ENCODE data around the gene ID2.

ID2 gene

GRCh38 chr2:8646731-8647461 is 35.0 kb upstream of the ID2 start:
- Histone ChIP-seq H3K9ac (no peak overlapping the region), H4K20me1 (ENCODE audit: insufficient read depth) (no peaks in the 10 kb centered on the region), H3K4me2 (no peak overlapping the region), H3K27me3 (ENCODE audit: insufficient read depth, low read depth) (no peaks in the 10 kb centered on the region), H2AFZ (ENCODE audit: low read depth) (no peak overlapping the region), H3K36me3 (ENCODE audit: insufficient read depth) (no peaks in the 10 kb centered on the region), H3K4me3 (IDR thresholded peaks at IDR 0.05; ENCODE audit: insufficient read depth, low read depth, low read length) (no peak overlapping the region), H3K4me1 (ENCODE audit: low read depth, poor library complexity, severe bottlenecking) (no peaks in the 10 kb centered on the region), H3K79me2 (ENCODE audit: insufficient read depth, low read depth) (no peaks in the 10 kb centered on the region), H3K27ac (no peak overlapping the region)
- TF ChIP-seq CTCF (conservative IDR thresholded peaks at IDR 0.05; ENCODE audit: low read depth, low read length) = no peak

- Histone ChIP-seq H2AFZ (ENCODE audit: low read depth) (no peak overlapping the region), H3K4me2 (no peak overlapping the region), H3K27ac (no peak overlapping the region), H3K9ac (no peak overlapping the region), H3K27me3 (ENCODE audit: insufficient read depth, low read depth) (no peaks in the 10 kb centered on the region), H3K79me2 (ENCODE audit: insufficient read depth, low read depth) (no peaks in the 10 kb centered on the region), H3K4me3 (IDR thresholded peaks at IDR 0.05; ENCODE audit: insufficient read depth, low read depth, low read length) (no peak overlapping the region), H4K20me1 (ENCODE audit: insufficient read depth) (no peaks in the 10 kb centered on the region), H3K36me3 (ENCODE audit: insufficient read depth) (no peaks in the 10 kb centered on the region), H3K4me1 (ENCODE audit: low read depth, poor library complexity, severe bottlenecking) (no peaks in the 10 kb centered on the region)
- no peak for TF ChIP-seq CTCF (conservative IDR thresholded peaks at IDR 0.05; ENCODE audit: low read depth, low read length)
Measured at GRCh38 chr2:8647462-8647857, 34.4 kb upstream of the ID2 start.

DNA sequence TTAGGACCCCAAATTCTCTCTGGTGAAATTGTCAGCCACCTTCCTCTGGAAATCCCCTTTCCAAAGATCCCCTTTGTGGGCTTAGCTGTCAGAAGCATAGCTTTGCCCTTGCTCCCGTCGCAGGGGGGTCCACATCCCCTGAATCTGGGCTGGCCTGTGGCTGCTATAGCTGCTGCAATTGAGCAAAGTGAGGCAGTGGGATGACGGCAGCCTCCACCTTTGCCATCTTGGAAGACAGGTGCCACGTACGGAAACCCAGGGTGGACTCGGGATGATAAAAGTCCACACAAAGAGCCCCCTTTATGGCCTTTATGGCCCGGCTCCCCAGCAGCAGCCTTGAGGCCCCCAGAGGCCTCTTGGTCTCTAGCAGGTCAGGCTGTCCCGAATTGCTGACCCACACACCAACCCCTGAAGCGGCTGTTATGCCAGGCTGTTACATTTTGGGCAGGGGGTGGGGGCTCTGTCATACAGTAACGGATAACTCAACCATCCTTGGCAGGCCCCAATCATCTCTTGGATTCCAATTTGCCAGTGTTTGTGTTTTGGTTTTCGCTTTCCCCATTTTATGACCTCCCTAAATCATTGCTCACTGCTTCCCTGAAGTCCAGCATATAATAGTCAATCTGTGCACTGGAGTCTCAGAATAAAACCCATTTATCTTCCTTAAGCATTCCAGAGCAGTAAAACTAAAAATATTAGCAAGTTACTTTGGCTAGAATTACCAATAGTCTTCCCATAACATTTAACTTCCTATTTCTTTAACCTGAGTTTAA is 33.2 kb upstream of the ID2 start:
- H3K27ac ChIP-seq = no peak overlapping the region
- no peaks in the 10 kb centered on the region for H3K36me3 ChIP-seq (ENCODE audit: insufficient read depth)
- TF ChIP-seq CTCF (conservative IDR thresholded peaks at IDR 0.05; ENCODE audit: low read depth, low read length) = no peak
- H3K4me2 ChIP-seq = no peak overlapping the region
- no peak overlapping the region for H2AFZ ChIP-seq (ENCODE audit: low read depth)
- H3K79me2 ChIP-seq (ENCODE audit: insufficient read depth, low read depth) = no peaks in the 10 kb centered on the region
- no peak overlapping the region for H3K4me3 ChIP-seq (IDR thresholded peaks at IDR 0.05; ENCODE audit: insufficient read depth, low read depth, low read length)
- H3K27me3 ChIP-seq (ENCODE audit: insufficient read depth, low read depth) = no peaks in the 10 kb centered on the region
- H3K9ac ChIP-seq = no peak overlapping the region
- no peaks in the 10 kb centered on the region for H3K4me1 ChIP-seq (ENCODE audit: low read depth, poor library complexity, severe bottlenecking)
- H4K20me1 ChIP-seq (ENCODE audit: insufficient read depth) = no peaks in the 10 kb centered on the region

GRCh38 chr2:8649718-8650117 is 32.1 kb upstream of the ID2 start:
- Histone ChIP-seq H3K36me3 (ENCODE audit: insufficient read depth) (no peaks in the 10 kb centered on the region), H3K4me3 (IDR thresholded peaks at IDR 0.05; ENCODE audit: insufficient read depth, low read depth, low read length) (no peak overlapping the region), H3K9ac (no peak overlapping the region), H4K20me1 (ENCODE audit: insufficient read depth) (no peaks in the 10 kb centered on the region), H2AFZ (ENCODE audit: low read depth) (no peak overlapping the region), H3K27me3 (ENCODE audit: insufficient read depth, low read depth) (no peaks in the 10 kb centered on the region), H3K4me2 (no peak overlapping the region), H3K27ac (no peak overlapping the region), H3K4me1 (ENCODE audit: low read depth, poor library complexity, severe bottlenecking) (no peaks in the 10 kb centered on the region), H3K79me2 (ENCODE audit: insufficient read depth, low read depth) (no peaks in the 10 kb centered on the region)
- TF ChIP-seq CTCF (conservative IDR thresholded peaks at IDR 0.05; ENCODE audit: low read depth, low read length) = no peak
